ENCODE data around the gene LRRC7. TPM values are rescaled to one million over a fixed set of nuclear protein-coding genes. Genes with fewer than 3 reads are reported as not detected.

LRRC7 gene
- total RNA-seq: under 0.01 TPM in 1 of 2 replicates, not detected in the other

DNA sequence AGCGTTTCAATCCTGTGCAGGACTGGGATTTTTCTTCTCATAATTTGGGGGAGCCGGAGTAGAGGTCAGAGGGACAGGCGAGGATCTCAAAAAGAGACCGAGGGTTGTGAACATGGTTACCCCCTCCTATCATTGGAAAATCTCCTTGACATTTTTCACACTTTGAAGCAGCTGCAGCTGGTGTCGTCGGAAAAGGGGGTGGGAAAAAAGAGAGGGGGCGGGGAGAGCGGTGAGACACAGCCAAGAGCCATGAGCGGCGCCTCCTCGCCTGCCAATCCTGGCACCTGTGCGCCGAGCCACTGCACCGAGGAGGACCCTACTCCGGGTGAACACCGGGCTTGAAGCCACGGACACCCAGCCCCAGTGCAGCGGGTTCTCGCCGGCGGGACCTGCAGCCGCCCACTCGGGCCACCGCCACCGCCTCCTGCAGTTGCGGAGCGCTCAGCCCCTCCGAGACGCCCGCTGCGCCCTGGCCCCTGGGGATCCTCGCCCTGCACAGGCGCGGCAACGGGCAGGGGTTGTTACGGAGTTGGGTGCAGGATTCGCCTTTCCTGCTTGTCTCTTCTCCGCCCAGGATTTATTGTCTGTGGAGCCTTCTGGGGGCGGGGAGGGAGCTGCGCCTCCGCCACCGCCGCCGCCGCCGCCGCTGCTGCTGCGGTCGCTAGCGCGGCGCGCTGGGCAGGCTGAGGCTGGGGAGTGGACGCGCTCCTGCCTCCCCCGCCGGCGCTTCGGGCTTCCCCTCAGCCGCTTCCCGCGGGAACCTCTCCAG lies at the start of gene LRRC7:
Gene LRRC7, plus strand, starts transcription at position 271 of the 769 bp plus-strand sequence. CDS start 718 bp downstream, outside the sequence.

Measured in epithelial cell of umbilical artery (primary cell).